ENCODE results near the gene THOC6.
"Not testable (repeated sequence)": the region's sequence is repeated elsewhere in the genome, so short reads cannot be mapped to it uniquely, and the experiment has no call there.

The THOC6 gene

GRCh38 chr16:3035289-3035971 lies 11.6 kb downstream of the THOC6 start:
- DNase-seq: no peak

- no peak for DNase-seq
Measured at GRCh38 chr16:3035972-3036725, 12.3 kb downstream of the THOC6 start.

- no peak for DNase-seq
Measured at GRCh38 chr16:3036726-3037315, 13.0 kb downstream of the THOC6 start, which contains the start of gene BICDL2. BICDL2 (minus strand) TSS chr16:3036944; CDS start chr16:3035496, 1,448 bp downstream.

- no peak for DNase-seq
Measured at GRCh38 chr16:3038256-3038655, 14.4 kb downstream of the THOC6 start.

GRCh38 chr16:3038896-3039295 lies 15.1 kb downstream of the THOC6 start:
- no peak for DNase-seq

- no peak for DNase-seq
Measured at GRCh38 chr16:3042376-3042775, 18.5 kb downstream of the THOC6 start.

GRCh38 chr16:3044708-3045107 lies 20.9 kb downstream of the THOC6 start:
- no peak for DNase-seq

GRCh38 chr16:3045758-3046640 lies 22.2 kb downstream of the THOC6 start, which contains the start of gene MMP25:
MMP25 (plus strand) TSS chr16:3046561; CDS start chr16:3046918, 357 bp downstream.
- DNase-seq: no peak

GRCh38 chr16:3046641-3047386 lies 23.0 kb downstream of the THOC6 start:
- no peak for DNase-seq

- DNase-seq: no peak
Measured at GRCh38 chr16:3047387-3047720, 23.5 kb downstream of the THOC6 start.

GRCh38 chr16:3049921-3050481 lies 26.2 kb downstream of the THOC6 start:
- DNase-seq: no peak

- DNase-seq: no peak
Measured at GRCh38 chr16:3050487-3050886, 26.7 kb downstream of the THOC6 start.

- no peak for DNase-seq
Measured at GRCh38 chr16:3051009-3051408, 27.2 kb downstream of the THOC6 start.

GRCh38 chr16:3051494-3051893 lies 27.7 kb downstream of the THOC6 start:
- no peak for DNase-seq

- not testable (repeated sequence) for DNase-seq
Measured at GRCh38 chr16:3052571-3053329, 28.9 kb downstream of the THOC6 start.

- DNase-seq: not testable (repeated sequence)
Measured at GRCh38 chr16:3053330-3053710, 29.5 kb downstream of the THOC6 start.

- DNase-seq: no peak
Measured at GRCh38 chr16:3054965-3055733, 31.3 kb downstream of the THOC6 start.

- not testable (repeated sequence) for DNase-seq
Measured at GRCh38 chr16:3055734-3056115, 31.9 kb downstream of the THOC6 start.

GRCh38 chr16:3056336-3057180 lies 32.7 kb downstream of the THOC6 start:
- DNase-seq: no peak

Data from fibroblast of skin of right biceps (primary cell).